GM21367 (cell line): ENCODE results near the gene POTEH.
"Not testable (repeated sequence)": the region's sequence is repeated elsewhere in the genome, so short reads cannot be mapped to it uniquely, and the experiment has no call there.

ENCODE experiments used
- ATAC-seq: cut with Tn5 transposase; IDR thresholded peaks from one replicate; pipeline ENCODE4 v1.9.1; 2021; ENCODE audit not compliant: unreplicated experiment

Gene POTEH

GRCh38 chr22:15689749-15690125 is at the start of gene POTEH:
Gene POTEH, plus strand, starts transcription at chr22:15690026. Its CDS starts 52 bp downstream, at chr22:15690078.
- not testable (repeated sequence) for ATAC-seq

- not testable (repeated sequence) for ATAC-seq
These were observed 47.5 kb upstream of the POTEH start for GRCh38 chr22:15642288-15642861.

GRCh38 chr22:15651954-15652353 is 37.9 kb upstream of the POTEH start:
- ATAC-seq: not testable (repeated sequence)

- ATAC-seq: not testable (repeated sequence)
These were observed 37.1 kb upstream of the POTEH start for GRCh38 chr22:15652738-15653137.

- not testable (repeated sequence) for ATAC-seq
These were observed 36.6 kb upstream of the POTEH start for GRCh38 chr22:15653241-15653640.

GRCh38 chr22:15661102-15661501 is 28.7 kb upstream of the POTEH start:
- ATAC-seq: not testable (repeated sequence)

- ATAC-seq: not testable (repeated sequence)
These were observed 25.1 kb upstream of the POTEH start for GRCh38 chr22:15664682-15665081.

- ATAC-seq: not testable (repeated sequence)
These were observed 24.3 kb upstream of the POTEH start for GRCh38 chr22:15665478-15665877.

- ATAC-seq: not testable (repeated sequence)
These were observed 20.4 kb upstream of the POTEH start for GRCh38 chr22:15669430-15669829.

GRCh38 chr22:15679702-15680101 is 10.1 kb upstream of the POTEH start:
- not testable (repeated sequence) for ATAC-seq

- peak; percentile 30 for ATAC-seq
These were observed 5.7 kb upstream of the POTEH start for GRCh38 chr22:15684115-15684514.

- peak; percentile 71 for ATAC-seq
These were observed 5.1 kb upstream of the POTEH start for GRCh38 chr22:15684695-15685094.

GRCh38 chr22:15685641-15686040 is 4.2 kb upstream of the POTEH start:
- not testable (repeated sequence) for ATAC-seq

GRCh38 chr22:15687086-15687485 is 2.7 kb upstream of the POTEH start:
- not testable (repeated sequence) for ATAC-seq

- ATAC-seq: not testable (repeated sequence)
These were observed 2.1 kb upstream of the POTEH start for GRCh38 chr22:15687676-15688075.

GRCh38 chr22:15688090-15688489 is 1.7 kb upstream of the POTEH start:
- ATAC-seq: not testable (repeated sequence)

GRCh38 chr22:15689012-15689748 is 646 bp upstream of the POTEH start:
- not testable (repeated sequence) for ATAC-seq

- ATAC-seq: not testable (repeated sequence)
These were observed 23.8 kb downstream of the POTEH start for GRCh38 chr22:15713600-15713999.

- not testable (repeated sequence) for ATAC-seq
These were observed 24.3 kb downstream of the POTEH start for GRCh38 chr22:15714125-15714524.

- not testable (repeated sequence) for ATAC-seq
These were observed 32.1 kb downstream of the POTEH start for GRCh38 chr22:15721884-15722283.

- ATAC-seq: not testable (repeated sequence)
These were observed 39.5 kb downstream of the POTEH start for GRCh38 chr22:15729209-15729917.

GRCh38 chr22:15731023-15731422 is 41.2 kb downstream of the POTEH start:
- ATAC-seq: not testable (repeated sequence)
